G401 (cell line): Measurements from ENCODE around the gene PNPLA7. TPM values are rescaled to one million over a fixed set of nuclear protein-coding genes. Genes with fewer than 3 reads are reported as not detected.
"Not testable (repeated sequence)": the region's sequence is repeated elsewhere in the genome, so short reads cannot be mapped to it uniquely, and the experiment has no call there.

Experiments
- DNase-seq: peaks from one replicate; pipeline ENCODE4 v3.0.0-alpha.2; 2015; ENCODE audit warnings: low spot score
- in situ Hi-C: cut with HindIII; loops from 2 replicates; pipeline ENCODE4 v1.10.0; 2016; ENCODE audit warnings: low sequenced_read_pairs, mixed read lengths
- total RNA-seq: library from RNA; depleted of rRNA; stranded (reverse); fragments of >200 nt; shearing (Covaris generic); gene quantifications from 2 replicates; pipeline ENCODE4 v1.2.3, GENCODE V29; 2014

PNPLA7 gene
- total RNA-seq, 1 experiment from 2014 or later: not detected

GRCh38 chr9:137470785-137471184, 79.4 kb downstream of the PNPLA7 start:
- in situ Hi-C loops: no loop called here
- DNase-seq: no peak

- no peak for DNase-seq
- in situ Hi-C loops: no loop called here
Observed at GRCh38 chr9:137467896-137468295, 82.3 kb downstream of the PNPLA7 start.

DNA sequence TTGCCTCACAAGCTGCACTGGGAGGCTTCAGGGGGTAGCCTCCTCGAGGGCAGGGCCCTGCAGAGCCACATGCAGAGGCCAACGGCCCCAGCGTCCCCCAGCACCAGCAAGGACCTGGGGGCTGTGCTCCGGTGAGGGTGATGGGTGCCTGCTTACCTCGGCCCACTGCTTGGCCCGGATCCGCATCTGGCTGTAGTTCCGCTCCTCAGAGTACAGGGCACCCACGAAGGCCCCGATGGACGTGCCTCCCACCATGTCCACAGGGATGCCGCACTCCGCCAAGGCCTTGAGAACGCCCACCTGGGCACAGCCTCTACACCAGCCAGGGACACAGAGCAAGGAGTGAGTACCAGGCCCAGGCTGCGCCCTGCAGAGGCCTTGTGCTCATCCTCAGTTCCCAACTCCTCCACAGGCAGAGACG, 83.0 kb downstream of the PNPLA7 start:
- DNase-seq: no peak
- in situ Hi-C loops: no loop called here

GRCh38 chr9:137466389-137467085, 83.7 kb downstream of the PNPLA7 start:
- DNase-seq, in situ Hi-C loops: not testable (repeated sequence)

- in situ Hi-C loops: no loop called here
- no peak for DNase-seq
Observed at GRCh38 chr9:137465720-137466388, 84.3 kb downstream of the PNPLA7 start.

DNA sequence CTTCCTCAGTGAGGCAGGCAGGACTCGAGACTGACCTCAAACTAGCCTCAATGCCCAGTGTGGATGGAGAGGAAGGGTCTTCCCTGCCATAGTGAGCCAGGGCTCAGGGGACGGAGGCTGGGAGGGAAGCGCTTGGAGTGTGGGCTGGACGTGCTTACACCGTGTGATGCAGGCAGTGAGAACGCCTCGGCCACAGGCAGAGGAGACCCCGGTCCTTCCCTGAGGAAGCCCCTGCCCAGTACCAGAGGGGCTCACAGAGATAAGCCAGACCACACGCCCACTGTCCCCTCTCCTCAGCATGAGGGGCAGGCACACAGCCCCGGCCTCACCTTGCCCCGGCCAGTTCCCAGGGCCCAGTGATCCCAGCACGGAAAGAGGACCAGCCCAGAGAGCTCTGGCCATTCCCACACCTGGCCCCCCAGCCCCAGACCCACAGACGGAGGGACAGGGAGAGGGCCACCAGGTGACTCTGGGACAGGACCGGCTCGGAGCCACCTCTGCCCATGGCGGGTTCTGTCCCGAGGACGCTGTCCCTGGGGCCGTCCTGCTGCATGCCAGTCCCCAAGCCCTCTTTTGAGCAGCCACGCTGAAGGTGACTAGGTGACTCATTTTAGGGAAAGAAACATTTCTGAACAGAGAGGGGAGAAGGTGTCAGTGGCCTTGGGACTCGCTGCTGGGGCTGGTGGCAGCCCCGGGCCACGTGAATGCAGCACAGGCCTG, 85.0 kb downstream of the PNPLA7 start:
- no peak for DNase-seq
- in situ Hi-C loops: no loop called here

DNA sequence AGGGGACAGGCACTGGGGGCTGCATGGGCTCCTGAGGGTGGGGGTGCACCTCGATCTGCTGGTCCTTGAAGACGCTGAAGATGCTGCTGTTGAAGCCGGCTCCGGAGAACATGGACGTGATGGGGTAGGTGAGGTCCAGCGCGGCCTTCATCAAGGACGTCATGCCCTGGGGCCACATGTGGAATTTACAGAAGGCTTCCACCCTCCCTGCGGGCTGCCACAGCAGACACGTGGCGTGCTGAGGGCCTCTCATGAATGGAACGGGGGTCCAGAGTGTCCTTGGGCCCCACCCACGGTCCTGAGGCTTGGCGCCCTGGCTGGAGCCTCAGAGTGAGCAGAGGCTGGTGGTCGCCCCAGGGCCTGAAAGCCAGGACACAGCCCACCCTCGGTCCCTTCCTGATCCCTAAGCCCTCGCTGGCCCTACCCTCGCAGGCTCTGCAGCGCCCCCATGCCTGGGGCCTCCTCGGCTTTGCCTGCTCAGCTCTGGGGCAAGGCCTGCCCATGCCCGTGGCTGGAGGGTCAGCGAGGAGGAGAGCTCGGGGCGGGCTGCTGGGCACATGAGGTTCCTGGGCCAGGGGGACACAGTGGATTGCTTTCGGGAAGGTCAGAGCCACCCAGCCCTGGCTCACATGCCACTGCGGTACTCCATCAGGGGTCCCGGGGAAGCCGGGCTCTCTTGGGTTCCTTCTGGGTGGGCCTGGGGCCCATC, 85.8 kb downstream of the PNPLA7 start:
- in situ Hi-C loops: no loop called here
- DNase-seq: no peak

DNA sequence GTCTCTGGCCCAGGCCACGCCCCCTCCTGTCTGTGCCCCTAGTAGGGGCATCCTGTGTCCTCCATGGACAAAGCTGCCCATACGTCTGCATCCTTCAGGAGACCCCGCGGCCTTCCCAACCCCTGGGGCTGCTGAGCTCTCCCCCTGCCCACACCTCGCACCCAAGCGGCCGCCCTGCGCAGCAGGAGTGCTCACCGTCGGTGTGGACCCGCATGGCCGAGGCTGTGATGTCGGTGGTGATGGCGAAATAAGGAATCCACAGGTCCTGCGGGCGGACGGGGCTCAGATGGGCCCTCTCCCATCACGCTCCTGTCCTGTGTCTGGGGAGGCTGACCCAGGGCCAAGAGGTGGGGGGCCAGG, 86.3 kb downstream of the PNPLA7 start:
- in situ Hi-C loops: no loop called here
- no peak for DNase-seq

GRCh38 chr9:137462986-137463930, 86.9 kb downstream of the PNPLA7 start:
- in situ Hi-C loops: no loop called here
- DNase-seq: peak; percentile 95

GRCh38 chr9:137462396-137462985, 87.7 kb downstream of the PNPLA7 start:
- in situ Hi-C loops: no loop called here
- DNase-seq: no peak

GRCh38 chr9:137461663-137462395, 88.4 kb downstream of the PNPLA7 start:
- in situ Hi-C loops: no loop called here
- no peak for DNase-seq

DNA sequence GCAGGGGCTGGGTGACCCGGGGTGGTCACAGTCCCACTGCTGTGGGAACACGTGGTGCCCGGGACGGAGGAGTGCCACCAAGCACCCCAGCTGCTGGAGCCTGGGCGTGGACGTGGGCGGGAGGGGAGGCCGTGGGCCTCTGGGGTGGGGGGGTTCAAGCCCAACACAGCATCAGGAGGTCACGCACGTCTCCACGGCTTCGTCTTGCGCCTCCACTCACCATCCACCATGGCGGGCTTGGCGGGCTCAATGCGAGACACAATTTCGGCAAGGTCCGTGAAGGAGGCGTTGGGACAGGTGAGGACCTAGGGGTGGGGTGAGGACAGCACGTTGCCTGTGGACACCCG, 88.9 kb downstream of the PNPLA7 start:
- no peak for DNase-seq
- in situ Hi-C loops: no loop called here

GRCh38 chr9:137460363-137461315, 89.6 kb downstream of the PNPLA7 start:
- no peak for DNase-seq
- in situ Hi-C loops: no loop called here

DNA sequence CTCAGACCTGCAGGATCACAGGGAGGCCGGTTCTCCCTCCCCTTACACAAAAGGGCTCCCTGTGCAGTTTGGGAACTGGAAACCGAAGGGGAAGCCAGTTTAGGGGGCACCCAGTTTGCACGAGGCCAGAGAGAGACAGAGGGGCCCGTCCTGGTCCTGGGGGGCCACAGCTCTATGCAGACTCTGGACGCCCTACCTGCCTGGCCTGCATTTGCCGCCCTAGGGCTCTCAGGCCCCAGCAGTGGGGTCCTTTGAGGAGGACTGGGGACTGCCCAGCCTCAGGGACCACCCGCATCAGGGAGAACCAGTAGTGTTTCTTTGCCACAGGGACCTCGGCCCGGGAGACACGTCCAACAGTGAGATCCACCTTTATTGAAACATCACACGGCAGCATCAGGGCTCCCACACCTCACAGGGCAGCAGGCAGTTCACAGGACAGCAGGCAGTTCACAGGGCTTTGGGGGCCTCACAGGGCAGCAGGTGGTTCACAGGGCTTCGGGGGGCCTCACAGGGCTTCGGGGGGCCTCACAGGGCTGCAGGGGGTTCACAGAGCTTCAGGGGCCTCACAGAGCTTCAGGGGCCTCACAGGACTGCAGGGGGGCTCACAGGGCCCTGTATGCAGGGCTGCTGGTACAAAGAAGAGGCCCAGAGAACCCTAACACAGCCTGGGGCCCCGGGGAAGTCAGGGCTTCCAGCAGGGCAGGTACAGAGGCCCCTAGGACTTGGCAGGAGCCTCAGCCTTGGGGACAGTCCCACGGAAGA, 90.4 kb downstream of the PNPLA7 start:
- in situ Hi-C loops: no loop called here
- no peak for DNase-seq

- DNase-seq: peak; percentile 77
- in situ Hi-C loops: no loop called here
Observed at GRCh38 chr9:137459152-137459600, 91.0 kb downstream of the PNPLA7 start, which contains the start of gene NSMF. Gene NSMF (minus strand): TSS chr9:137459334. CDS start chr9:137459102, 232 bp downstream.
